ENCODE measurements around the gene RUFY4.
"Not testable (repeated sequence)": the region's sequence is repeated elsewhere in the genome, so short reads cannot be mapped to it uniquely, and the experiment has no call there.

The RUFY4 gene

GRCh38 chr2:218081695-218082094 lies 12.6 kb downstream of the RUFY4 start:
- Histone ChIP-seq H3K4me1 (ENCODE audit: insufficient read depth, low read length) (no peaks in the 10 kb centered on the region), H3K4me3 (ENCODE audit: low read length) (no peak overlapping the region), H3K27me3 (ENCODE audit: insufficient read depth, low read length) (no peaks in the 10 kb centered on the region), H3K9ac (ENCODE audit: low read depth, low read length) (no peak overlapping the region), H3K27ac (ENCODE audit: low read length) (no peak overlapping the region), H3K36me3 (ENCODE audit: insufficient read depth, low read depth, low read length) (no peaks in the 10 kb centered on the region), H3K9me3 (ENCODE audit: insufficient read depth, low read depth, low read length) (0 out of 2 replicates have a peak, but pooled peaks cover 3% of the 10 kb centered on the region)

GRCh38 chr2:218082586-218083351 lies 13.7 kb downstream of the RUFY4 start:
- no peak overlapping the region for H3K4me3 ChIP-seq (ENCODE audit: low read length)
- H3K4me1 ChIP-seq (ENCODE audit: insufficient read depth, low read length), result no peaks in the 10 kb centered on the region
- H3K27ac ChIP-seq (ENCODE audit: low read length), result no peak overlapping the region
- 0 out of 2 replicates have a peak, but pooled peaks cover 3% of the 10 kb centered on the region for H3K9me3 ChIP-seq (ENCODE audit: insufficient read depth, low read depth, low read length)
- H3K36me3 ChIP-seq (ENCODE audit: insufficient read depth, low read depth, low read length), result no peaks in the 10 kb centered on the region
- no peak overlapping the region for H3K9ac ChIP-seq (ENCODE audit: low read depth, low read length)
- H3K27me3 ChIP-seq (ENCODE audit: insufficient read depth, low read length), result no peaks in the 10 kb centered on the region

DNA sequence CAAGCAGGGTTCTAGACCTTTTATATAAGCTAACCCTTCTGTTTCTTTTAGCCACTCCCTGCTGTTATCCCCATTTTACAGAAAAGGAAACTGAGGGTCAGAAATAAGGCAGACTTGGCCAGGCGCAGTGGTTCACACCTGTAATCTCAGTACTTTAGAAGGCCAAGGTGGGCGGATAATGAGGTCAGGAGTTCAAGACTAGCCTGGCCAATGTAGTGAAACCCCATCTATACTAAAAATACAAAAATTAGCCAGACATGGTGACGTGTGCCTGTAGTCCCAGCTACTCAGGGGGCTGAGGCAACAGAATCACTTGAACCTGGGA lies 14.3 kb downstream of the RUFY4 start:
- no peak overlapping the region for H3K9ac ChIP-seq (ENCODE audit: low read depth, low read length)
- no peaks in the 10 kb centered on the region for H3K36me3 ChIP-seq (ENCODE audit: insufficient read depth, low read depth, low read length)
- no peak overlapping the region for H3K4me3 ChIP-seq (ENCODE audit: low read length)
- H3K9me3 ChIP-seq (ENCODE audit: insufficient read depth, low read depth, low read length), result 0 out of 2 replicates have a peak, but pooled peaks cover 3% of the 10 kb centered on the region
- no peak overlapping the region for H3K27ac ChIP-seq (ENCODE audit: low read length)
- no peaks in the 10 kb centered on the region for H3K4me1 ChIP-seq (ENCODE audit: insufficient read depth, low read length)
- H3K27me3 ChIP-seq (ENCODE audit: insufficient read depth, low read length), result no peaks in the 10 kb centered on the region

DNA sequence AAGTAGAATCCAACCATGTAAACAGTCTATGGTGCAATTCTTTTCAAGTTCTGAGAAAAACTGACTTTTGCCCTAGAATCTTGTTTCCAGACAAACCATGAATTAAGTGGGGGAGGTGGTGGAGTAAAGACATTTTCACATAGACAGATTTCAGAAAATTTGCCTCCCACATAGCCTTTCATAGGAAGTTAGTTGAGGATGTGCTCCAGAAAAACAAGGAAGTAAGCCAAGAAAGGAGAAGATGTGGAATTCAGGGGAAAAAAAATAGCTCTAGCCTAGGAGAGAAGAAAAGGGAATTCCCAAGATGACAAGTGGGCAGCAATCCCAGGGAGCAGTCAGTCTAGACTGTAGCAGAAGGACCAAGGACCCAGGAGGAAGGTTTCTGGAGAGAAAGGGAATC lies 17.4 kb downstream of the RUFY4 start:
- no peak overlapping the region for H3K9ac ChIP-seq (ENCODE audit: low read depth, low read length)
- no peak overlapping the region for H3K4me3 ChIP-seq (ENCODE audit: low read length)
- H3K27ac ChIP-seq (ENCODE audit: low read length), result no peak overlapping the region
- H3K4me1 ChIP-seq (ENCODE audit: insufficient read depth, low read length), result no peaks in the 10 kb centered on the region
- no peaks in the 10 kb centered on the region; the same call in 1 of the 2 replicates for H3K27me3 ChIP-seq (ENCODE audit: insufficient read depth, low read length)
- 0 out of 2 replicates have a peak, but pooled peaks cover 3% of the 10 kb centered on the region for H3K9me3 ChIP-seq (ENCODE audit: insufficient read depth, low read depth, low read length)
- H3K36me3 ChIP-seq (ENCODE audit: insufficient read depth, low read depth, low read length), result no peaks in the 10 kb centered on the region

DNA sequence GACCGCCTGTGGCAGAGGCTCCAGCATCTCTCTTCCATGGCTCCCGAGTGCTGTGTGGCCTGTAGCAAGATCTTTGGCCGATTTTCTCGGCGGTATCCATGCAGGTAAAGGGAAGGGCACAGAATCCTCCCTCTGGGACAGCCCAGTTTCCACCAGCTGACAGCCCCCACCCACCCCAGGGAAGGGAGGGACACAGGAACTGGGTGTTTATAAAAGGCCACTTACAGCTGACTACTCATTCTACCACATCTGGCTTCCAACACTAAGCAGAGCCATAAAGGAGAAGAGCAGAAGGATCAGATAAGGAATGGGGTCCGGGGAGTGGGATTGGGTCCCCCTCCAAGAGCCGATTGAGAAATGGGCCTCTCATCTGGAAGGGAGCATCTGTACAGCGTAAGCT lies 20.2 kb downstream of the RUFY4 start:
- no peaks in the 10 kb centered on the region for H3K36me3 ChIP-seq (ENCODE audit: insufficient read depth, low read depth, low read length)
- no peak overlapping the region for H3K27ac ChIP-seq (ENCODE audit: low read length)
- no peaks in the 10 kb centered on the region for H3K4me1 ChIP-seq (ENCODE audit: insufficient read depth, low read length)
- H3K4me3 ChIP-seq (ENCODE audit: low read length), result no peak overlapping the region
- H3K9me3 ChIP-seq (ENCODE audit: insufficient read depth, low read depth, low read length), result 0 out of 2 replicates have a peak, but pooled peaks cover 3% of the 10 kb centered on the region
- H3K27me3 ChIP-seq (ENCODE audit: insufficient read depth, low read length), result no peaks in the 10 kb centered on the region; the same call in 1 of the 2 replicates
- H3K9ac ChIP-seq (ENCODE audit: low read depth, low read length), result no peak overlapping the region

DNA sequence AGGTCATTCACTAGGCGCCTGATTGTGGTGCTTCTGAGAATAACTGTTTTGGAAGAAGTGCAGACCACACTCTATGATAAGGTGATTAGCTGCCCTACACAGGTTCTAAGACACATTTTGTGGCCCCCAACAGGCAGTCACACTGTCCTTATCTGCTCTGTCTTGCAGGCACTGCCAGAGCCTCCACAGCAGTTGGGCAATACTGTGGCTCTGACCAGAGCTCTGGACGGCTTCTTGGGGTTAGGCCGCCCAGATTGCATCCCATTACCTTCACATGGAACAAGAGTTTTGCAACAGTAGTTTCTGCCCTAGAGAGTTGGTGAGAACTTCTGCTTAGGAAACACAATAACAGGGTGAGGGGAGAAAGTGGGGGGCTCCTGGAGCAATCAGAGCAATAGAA lies 22.7 kb downstream of the RUFY4 start:
- Histone ChIP-seq H3K36me3 (ENCODE audit: insufficient read depth, low read depth, low read length) (no peaks in the 10 kb centered on the region), H3K4me3 (ENCODE audit: low read length) (no peak overlapping the region), H3K27me3 (ENCODE audit: insufficient read depth, low read length) (no peaks in the 10 kb centered on the region; the same call in 1 of the 2 replicates)

GRCh38 chr2:218093879-218094278 lies 24.8 kb downstream of the RUFY4 start:
- Histone ChIP-seq H3K9me3 (ENCODE audit: insufficient read depth, low read depth, low read length) (no peaks in the 10 kb centered on the region), H3K4me1 (ENCODE audit: insufficient read depth, low read length) (no peaks in the 10 kb centered on the region), H3K36me3 (ENCODE audit: insufficient read depth, low read depth, low read length) (no peaks in the 10 kb centered on the region), H3K4me3 (ENCODE audit: low read length) (no peak overlapping the region), H3K27ac (ENCODE audit: low read length) (no peak overlapping the region), H3K9ac (ENCODE audit: low read depth, low read length) (no peak overlapping the region), H3K27me3 (ENCODE audit: insufficient read depth, low read length) (no peaks in the 10 kb centered on the region; the same call in 1 of the 2 replicates)

More for the DNA sequence above, 22.7 kb downstream of the RUFY4 start:
- no peak overlapping the region for H3K27ac ChIP-seq (ENCODE audit: low read length)
- H3K9ac ChIP-seq (ENCODE audit: low read depth, low read length), result no peak overlapping the region
- no peaks in the 10 kb centered on the region for H3K9me3 ChIP-seq (ENCODE audit: insufficient read depth, low read depth, low read length)
- H3K4me1 ChIP-seq (ENCODE audit: insufficient read depth, low read length), result no peaks in the 10 kb centered on the region

DNA sequence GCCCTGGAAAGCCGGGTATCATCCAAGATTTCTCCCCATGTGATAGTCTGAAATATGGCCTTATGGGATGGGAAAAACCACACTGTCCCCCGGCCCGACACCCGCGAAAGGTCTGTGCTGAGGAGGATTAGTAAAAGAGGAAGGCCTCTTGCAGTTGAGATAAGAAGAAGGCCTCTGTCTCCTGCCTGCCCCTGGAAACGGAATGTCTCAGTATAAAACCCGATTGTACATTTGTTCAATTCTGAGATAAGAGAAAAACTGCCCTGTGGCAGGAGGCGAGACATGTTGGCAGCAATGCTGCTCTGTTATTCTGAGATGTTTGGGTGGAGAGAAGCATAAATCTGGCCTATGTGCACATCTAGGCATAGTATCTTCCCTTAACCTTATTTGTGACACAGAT lies 26.8 kb downstream of the RUFY4 start:
- Histone ChIP-seq H3K9me3 (ENCODE audit: insufficient read depth, low read depth, low read length) (no peaks in the 10 kb centered on the region), H3K9ac (ENCODE audit: low read depth, low read length) (no peak overlapping the region), H3K4me1 (ENCODE audit: insufficient read depth, low read length) (no peaks in the 10 kb centered on the region), H3K27ac (ENCODE audit: low read length) (no peak overlapping the region), H3K36me3 (ENCODE audit: insufficient read depth, low read depth, low read length) (no peaks in the 10 kb centered on the region), H3K27me3 (ENCODE audit: insufficient read depth, low read length) (no peaks in the 10 kb centered on the region; the same call in 1 of the 2 replicates), H3K4me3 (ENCODE audit: low read length) (no peak overlapping the region)

DNA sequence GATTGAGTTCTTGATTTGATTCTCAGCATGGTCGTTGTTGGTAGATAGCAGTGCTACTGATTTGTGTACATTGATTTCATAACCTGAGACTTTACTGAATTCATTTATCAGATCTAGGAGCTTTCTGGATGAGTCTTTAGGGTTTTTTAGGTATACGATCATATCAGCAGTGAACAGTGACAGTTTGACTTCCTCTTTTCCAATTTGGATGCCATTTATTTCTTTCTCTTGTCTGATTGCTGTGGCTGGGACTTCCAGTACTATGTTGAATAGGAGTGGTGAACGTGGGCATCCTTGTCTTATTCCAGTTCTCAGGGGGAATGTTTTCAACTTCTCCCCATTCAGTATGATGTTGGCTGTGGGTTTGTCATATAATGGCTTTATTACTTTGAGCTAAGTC lies 28.9 kb downstream of the RUFY4 start:
- Histone ChIP-seq H3K4me1 (ENCODE audit: insufficient read depth, low read length) (no peaks in the 10 kb centered on the region), H3K4me3 (ENCODE audit: low read length) (no peak overlapping the region), H3K9me3 (ENCODE audit: insufficient read depth, low read depth, low read length) (no peaks in the 10 kb centered on the region), H3K27ac (ENCODE audit: low read length) (no peak overlapping the region), H3K27me3 (ENCODE audit: insufficient read depth, low read length) (no peaks in the 10 kb centered on the region; the same call in 1 of the 2 replicates), H3K36me3 (ENCODE audit: insufficient read depth, low read depth, low read length) (no peaks in the 10 kb centered on the region), H3K9ac (ENCODE audit: low read depth, low read length) (no peak overlapping the region)

GRCh38 chr2:218108834-218109233 lies 39.8 kb downstream of the RUFY4 start:
- H3K9me3 ChIP-seq (ENCODE audit: insufficient read depth, low read depth, low read length), result peaks cover 27% of the 10 kb centered on the region
- not testable (repeated sequence) for H3K27ac ChIP-seq (ENCODE audit: low read length); H3K27me3 ChIP-seq (ENCODE audit: insufficient read depth, low read length); H3K4me1 ChIP-seq (ENCODE audit: insufficient read depth, low read length); H3K4me3 ChIP-seq (ENCODE audit: low read length); H3K36me3 ChIP-seq (ENCODE audit: insufficient read depth, low read depth, low read length); H3K9ac ChIP-seq (ENCODE audit: low read depth, low read length)

DNA sequence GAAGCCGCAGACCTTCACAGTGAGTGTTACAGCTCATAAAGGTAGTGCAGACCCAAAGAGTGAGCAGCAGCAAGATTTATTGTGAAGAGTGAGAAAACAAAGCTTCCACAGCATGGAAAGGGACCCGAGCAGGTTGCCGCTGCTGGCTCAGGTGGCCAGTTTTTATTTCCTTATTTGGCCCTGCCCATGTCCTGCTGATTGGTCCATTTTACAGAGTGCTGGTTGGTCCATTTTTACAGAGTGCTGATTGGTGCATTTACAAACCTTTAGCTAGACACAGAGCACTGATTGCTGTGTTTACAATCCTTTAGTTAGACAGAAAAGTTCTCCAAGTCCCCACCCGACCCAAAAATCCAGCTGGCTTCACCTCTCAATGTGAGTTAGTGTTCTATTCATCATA lies 52.7 kb downstream of the RUFY4 start:
- H3K9ac ChIP-seq (ENCODE audit: low read depth, low read length); H3K36me3 ChIP-seq (ENCODE audit: insufficient read depth, low read depth, low read length); H3K27ac ChIP-seq (ENCODE audit: low read length); H3K27me3 ChIP-seq (ENCODE audit: insufficient read depth, low read length); H3K4me3 ChIP-seq (ENCODE audit: low read length): not testable (repeated sequence)
- H3K4me1 ChIP-seq (ENCODE audit: insufficient read depth, low read length), result peaks cover 13% of the 10 kb centered on the region
- H3K9me3 ChIP-seq (ENCODE audit: insufficient read depth, low read depth, low read length), result peaks cover 12% of the 10 kb centered on the region

- H3K27me3 ChIP-seq (ENCODE audit: insufficient read depth, low read length); H3K9ac ChIP-seq (ENCODE audit: low read depth, low read length); H3K27ac ChIP-seq (ENCODE audit: low read length); H3K36me3 ChIP-seq (ENCODE audit: insufficient read depth, low read depth, low read length); H3K4me3 ChIP-seq (ENCODE audit: low read length); H3K9me3 ChIP-seq (ENCODE audit: insufficient read depth, low read depth, low read length): not testable (repeated sequence)
- H3K4me1 ChIP-seq (ENCODE audit: insufficient read depth, low read length), result peaks cover 15% of the 10 kb centered on the region
These were observed 53.2 kb downstream of the RUFY4 start for GRCh38 chr2:218122286-218122685.
